Measurements from ENCODE around the gene ID1.

DNA sequence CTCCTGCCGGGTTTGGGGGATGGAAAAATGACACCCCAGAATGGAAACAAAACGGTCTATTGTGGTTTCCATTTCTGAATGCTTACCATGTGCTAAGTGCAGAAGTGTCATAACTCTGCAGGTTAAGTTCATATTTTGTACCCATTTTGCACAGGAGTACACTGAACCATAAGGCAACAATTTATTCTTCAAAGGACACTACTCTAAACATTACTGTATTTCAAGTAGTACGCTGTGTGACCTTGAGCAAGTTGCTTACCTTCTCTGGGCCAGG, 9.8 kb upstream of the ID1 start:
- TF ChIP-seq ARID2 (CRISPR knock-in tag; IDR thresholded peaks at IDR 0.05; ENCODE audit: borderline replicate concordance) = no peak
- no peak for TF ChIP-seq KAT8 (CRISPR knock-in tag; IDR thresholded peaks at IDR 0.05)
- TF ChIP-seq, protein P1, sequence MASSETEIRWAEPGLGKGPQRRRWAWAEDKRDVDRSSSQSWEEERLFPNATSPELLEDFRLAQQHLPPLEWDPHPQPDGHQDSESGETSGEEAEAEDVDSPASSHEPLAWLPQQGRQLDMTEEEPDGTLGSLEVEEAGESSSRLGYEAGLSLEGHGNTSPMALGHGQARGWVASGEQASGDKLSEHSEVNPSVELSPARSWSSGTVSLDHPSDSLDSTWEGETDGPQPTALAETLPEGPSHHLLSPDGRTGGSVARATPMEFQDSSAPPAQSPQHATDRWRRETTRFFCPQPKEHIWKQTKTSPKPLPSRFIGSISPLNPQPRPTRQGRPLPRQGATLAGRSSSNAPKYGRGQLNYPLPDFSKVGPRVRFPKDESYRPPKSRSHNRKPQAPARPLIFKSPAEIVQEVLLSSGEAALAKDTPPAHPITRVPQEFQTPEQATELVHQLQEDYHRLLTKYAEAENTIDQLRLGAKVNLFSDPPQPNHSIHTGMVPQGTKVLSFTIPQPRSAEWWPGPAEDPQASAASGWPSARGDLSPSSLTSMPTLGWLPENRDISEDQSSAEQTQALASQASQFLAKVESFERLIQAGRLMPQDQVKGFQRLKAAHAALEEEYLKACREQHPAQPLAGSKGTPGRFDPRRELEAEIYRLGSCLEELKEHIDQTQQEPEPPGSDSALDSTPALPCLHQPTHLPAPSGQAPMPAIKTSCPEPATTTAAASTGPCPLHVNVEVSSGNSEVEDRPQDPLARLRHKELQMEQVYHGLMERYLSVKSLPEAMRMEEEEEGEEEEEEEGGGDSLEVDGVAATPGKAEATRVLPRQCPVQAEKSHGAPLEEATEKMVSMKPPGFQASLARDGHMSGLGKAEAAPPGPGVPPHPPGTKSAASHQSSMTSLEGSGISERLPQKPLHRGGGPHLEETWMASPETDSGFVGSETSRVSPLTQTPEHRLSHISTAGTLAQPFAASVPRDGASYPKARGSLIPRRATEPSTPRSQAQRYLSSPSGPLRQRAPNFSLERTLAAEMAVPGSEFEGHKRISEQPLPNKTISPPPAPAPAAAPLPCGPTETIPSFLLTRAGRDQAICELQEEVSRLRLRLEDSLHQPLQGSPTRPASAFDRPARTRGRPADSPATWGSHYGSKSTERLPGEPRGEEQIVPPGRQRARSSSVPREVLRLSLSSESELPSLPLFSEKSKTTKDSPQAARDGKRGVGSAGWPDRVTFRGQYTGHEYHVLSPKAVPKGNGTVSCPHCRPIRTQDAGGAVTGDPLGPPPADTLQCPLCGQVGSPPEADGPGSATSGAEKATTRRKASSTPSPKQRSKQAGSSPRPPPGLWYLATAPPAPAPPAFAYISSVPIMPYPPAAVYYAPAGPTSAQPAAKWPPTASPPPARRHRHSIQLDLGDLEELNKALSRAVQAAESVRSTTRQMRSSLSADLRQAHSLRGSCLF (CRISPR knock-in tag; IDR thresholded peaks at IDR 0.05; ENCODE audit: borderline replicate concordance) = no peak
- TF ChIP-seq ZNF337 (CRISPR knock-in tag; IDR thresholded peaks at IDR 0.05; ENCODE audit: borderline replicate concordance, low read depth) = no peak
- no peak for TF ChIP-seq POLR2AphosphoS5 (IDR thresholded peaks at IDR 0.05; ENCODE audit: low read depth, low read length)
- TF ChIP-seq ARHGAP35 (CRISPR knock-in tag; IDR thresholded peaks at IDR 0.05; ENCODE audit: borderline replicate concordance) = no peak
- no peak for TF ChIP-seq JUN (CRISPR knock-in tag; IDR thresholded peaks at IDR 0.05)

Data from HepG2 (cell line).